ENCODE data around the gene MFSD12. TPM values are rescaled to one million over a fixed set of nuclear protein-coding genes. Genes with fewer than 3 reads are reported as not detected.

The MFSD12 gene
- total and polyA plus RNA-seq, 2 of the 8 experiments (the other 6 are each of a cell fraction or from before 2014, with no cell fraction given): 59.6 to 71.3 TPM

DNA sequence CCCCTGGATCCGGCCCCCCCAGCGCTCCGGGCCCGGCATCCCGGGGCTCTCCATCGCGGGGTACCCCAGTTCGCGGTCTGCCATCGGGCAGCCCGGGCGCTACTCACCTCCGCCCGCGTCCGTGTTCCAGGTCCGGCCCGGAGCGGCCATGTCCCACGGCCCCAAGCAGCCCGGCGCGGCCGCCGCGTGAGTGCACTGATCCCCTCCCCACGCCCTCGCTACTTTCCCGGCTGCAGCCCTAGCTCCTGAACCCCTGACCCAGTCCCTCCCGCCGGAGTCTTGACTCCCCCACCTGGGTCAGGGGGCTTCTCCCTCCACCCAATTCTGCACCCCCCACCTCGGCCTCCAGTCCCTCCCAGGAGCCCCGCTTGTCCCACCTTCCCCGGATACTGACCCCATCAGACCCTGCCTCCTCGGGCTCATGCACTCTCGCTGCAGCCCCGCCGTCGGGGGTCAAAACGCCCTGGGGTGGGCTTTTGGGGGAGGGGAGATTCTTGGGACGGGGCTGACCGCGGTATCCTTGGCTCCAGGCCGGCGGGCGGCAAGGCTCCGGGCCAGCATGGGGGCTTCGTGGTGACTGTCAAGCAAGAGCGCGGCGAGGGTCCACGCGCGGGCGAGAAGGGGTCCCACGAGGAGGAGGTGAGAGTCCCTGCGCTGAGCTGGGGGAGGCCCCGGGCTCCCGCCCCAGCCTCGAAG, 15.9 kb upstream of the MFSD12 start:
- no peaks in the 10 kb centered on the region for H3K79me1 ChIP-seq (ENCODE audit: low read depth, low read length)
- FAIRE-seq (no peak), DNase-seq (ENCODE audit: low read depth in 1 of 2, low spot score in 2 of 2) (peak in 1 of 2 experiments; percentile 73)
- H2AK5ac ChIP-seq (ENCODE audit: low read depth, low read length): no peak overlapping the region
- no peak overlapping the region for H2BK12ac ChIP-seq (ENCODE audit: low read depth, low read length)
- no peak overlapping the region for H4K91ac ChIP-seq (replicated peaks; ENCODE audit: insufficient read length, low read length)
- no peak overlapping the region for H2AFZ ChIP-seq (ENCODE audit: low read length)
- H2BK20ac ChIP-seq (ENCODE audit: low read length): no peak overlapping the region
- no peak overlapping the region for H2BK120ac ChIP-seq (replicated peaks; ENCODE audit: low read depth, low read length)
- H3K56ac ChIP-seq (replicated peaks; ENCODE audit: insufficient read length, low read depth, low read length): no peak overlapping the region
- H3K9me3 ChIP-seq (ENCODE audit: insufficient read depth in 2 of 2, low read depth in 1 of 2, low read length in 1 of 2): no peaks in the 10 kb centered on the region
- no peaks in the 10 kb centered on the region for H3K36me3 ChIP-seq (ENCODE audit: control insufficient read depth in 2 of 4, insufficient read depth in 4 of 4, low read length in 3 of 4)
- no peak overlapping the region for H3K14ac ChIP-seq (ENCODE audit: insufficient read length)
- 1% methylated on average over 30 of the region's 60 CpGs; no CpG with 5 or more reads in 1 of the 2 experiments for WGBS, 2 experiments (ENCODE audit: extremely low coverage in 1 of 2, insufficient coverage in 1 of 2, insufficient read length in 1 of 2, insufficient replicate concordance in 2 of 2, low coverage in 1 of 2, low lambda C conversion rate in 2 of 2, missing lambda C conversion rate in 1 of 2)
- peaks cover 21% of the 10 kb centered on the region; the same call in 1 of the 2 replicates for H3K23me2 ChIP-seq (ENCODE audit: low read depth, low read length)
- H4K20me1 ChIP-seq (replicated peaks in 1 of 2; ENCODE audit: control insufficient read depth in 1 of 2, insufficient read depth in 2 of 2, low read length in 2 of 2): peaks cover 3 to 8% of the 10 kb centered on the region in 2 experiments
- H3K23ac ChIP-seq (ENCODE audit: insufficient read length): no peak overlapping the region
- H3K4ac ChIP-seq (replicated peaks; ENCODE audit: insufficient read length, low read depth, low read length): peak overlapping the region; percentile 69
- H3K4me2 ChIP-seq (ENCODE audit: insufficient read depth in 1 of 2, low read depth in 2 of 2, low read length in 2 of 2): peak overlapping the region; percentile 70 to 77
- CTCF ChIA-PET (ENCODE audit: partially characterized antibody): interaction anchor here (0.7 to 6.6 kb wide), 5 partner anchors 18 to 94 kb away, joined by 3 to 51 read pairs (median 3); no protein-coding TSS in a partner anchor
- H3K27me3 ChIP-seq (replicated peaks in 1 of 4; ENCODE audit: control insufficient read depth in 3 of 4, extremely low read depth in 1 of 4, insufficient read depth in 3 of 4, low read length in 3 of 4): no peaks in the 10 kb centered on the region
- H4K8ac ChIP-seq (ENCODE audit: extremely low read depth, insufficient read depth, low read length): no peak overlapping the region
- H3K79me2 ChIP-seq (ENCODE audit: control insufficient read depth in 1 of 2, insufficient read depth in 2 of 2, low read length in 2 of 2): no peaks in the 10 kb centered on the region
- peak overlapping the region; percentile 66 to 97 (median 82) for H3K4me3 ChIP-seq (ENCODE audit: extremely low read depth in 1 of 4, insufficient read depth in 2 of 4, low read depth in 3 of 4, low read length in 4 of 4)
- TF ChIP-seq GTF2F1 (IDR thresholded peaks at IDR 0.05; ENCODE audit: borderline replicate concordance, low read depth, low read length) (no peak), BACH1 (IDR thresholded peaks at IDR 0.05; ENCODE audit: low read length) (peak; percentile 46; the same call in 1 of the 2 replicates), KDM4A (IDR thresholded peaks at IDR 0.05; ENCODE audit: low read depth, low read length, severe bottlenecking) (peak; percentile 48), HDAC2 (IDR thresholded peaks at IDR 0.05; ENCODE audit: borderline replicate concordance in 1 of 2, low read depth in 2 of 2, low read length in 2 of 2) (peak in 1 of 2 experiments; percentile 47; a peak in 1 of 4 replicates), YY1 (IDR thresholded peaks at IDR 0.05; ENCODE audit: low read depth, low read length) (peak; percentile 43; the same call in 1 of the 2 replicates), PHF8 (conservative IDR thresholded peaks at IDR 0.05; ENCODE audit: low read depth, low read length) (peak; percentile 13; the same call in 1 of the 2 replicates)
- POLR2A ChIA-PET (ENCODE audit: partially characterized antibody): interaction anchor here (0.6 to 2.2 kb wide), 6 partner anchors 14 to 412 kb away, joined by 3 to 5 read pairs (median 3); partner anchors contain the start of genes EEF2 and MFSD12
- no peak overlapping the region for H4K5ac ChIP-seq (ENCODE audit: insufficient read length, low read depth, low read length)
- peak overlapping the region; percentile 51; the same call in 1 of the 2 replicates for H3K27ac ChIP-seq (ENCODE audit: low read depth, low read length)
- peak overlapping the region in 3 of 4 experiments; percentile 42 to 60 (median 56); a peak in 5 of 7 replicates for H3K9ac ChIP-seq (replicated peaks in 1 of 4; ENCODE audit: extremely low read depth in 1 of 4, low read depth in 3 of 4, low read length in 3 of 4)
- peaks cover 3 to 15% (median 12%) of the 10 kb centered on the region in 4 experiments; a peak in 6 of 7 replicates for H3K4me1 ChIP-seq (replicated peaks in 1 of 4; ENCODE audit: control insufficient read depth in 3 of 4, insufficient read depth in 4 of 4, low read length in 3 of 4)
- H2BK5ac ChIP-seq (ENCODE audit: low read depth, low read length): peak overlapping the region; percentile 24; the same call in 1 of the 2 replicates
- peak overlapping the region; percentile 32; the same call in 1 of the 2 replicates for H3K18ac ChIP-seq (ENCODE audit: extremely low read depth, low read length)
- H2BK15ac ChIP-seq (ENCODE audit: low read length): no peak overlapping the region

Data from H1 (cell line).